Activated CD4-positive, alpha-beta T cell treated with anti-CD3 and anti-CD28 coated beads, Interleukin-2, amount 50 U/mL, for 4 hours (primary cell): Measurements from ENCODE around the gene DGCR8.

Experiments used
- DNase-seq, 2 experiments: peaks; one replicate each; pipeline ENCODE4 v3.0.0-alpha.2; 2020

DGCR8 gene

GRCh38 chr22:20127318-20127868, 47.4 kb downstream of the DGCR8 start:
- no peak for DNase-seq

GRCh38 chr22:20127869-20128618, 48.0 kb downstream of the DGCR8 start:
- no peak for DNase-seq

- DNase-seq, result no peak
These were observed 48.5 kb downstream of the DGCR8 start for GRCh38 chr22:20128619-20128901.

GRCh38 chr22:20128902-20129746, 49.1 kb downstream of the DGCR8 start:
- DNase-seq, result peak; percentile 51 to 59

- DNase-seq, result no peak
These were observed 49.6 kb downstream of the DGCR8 start for GRCh38 chr22:20129747-20130014.

GRCh38 chr22:20130319-20130718, 50.3 kb downstream of the DGCR8 start:
- no peak for DNase-seq

- DNase-seq, result peak; percentile 73 to 77
These were observed 50.9 kb downstream of the DGCR8 start for GRCh38 chr22:20130731-20131596.

GRCh38 chr22:20131597-20131858, 51.5 kb downstream of the DGCR8 start, which contains the start of gene ZDHHC8:
Gene ZDHHC8 (plus strand): TSS chr22:20131804. CDS start chr22:20131948, 144 bp downstream.
- peak; percentile 36 to 41 for DNase-seq

GRCh38 chr22:20131859-20132685, 52.0 kb downstream of the DGCR8 start:
- no peak for DNase-seq

- no peak for DNase-seq
These were observed 52.7 kb downstream of the DGCR8 start for GRCh38 chr22:20132686-20133246.

GRCh38 chr22:20133930-20134549, 54.0 kb downstream of the DGCR8 start:
- no peak for DNase-seq

GRCh38 chr22:20135265-20135664, 55.2 kb downstream of the DGCR8 start:
- no peak for DNase-seq

GRCh38 chr22:20135806-20136602, 56.0 kb downstream of the DGCR8 start:
- DNase-seq, result no peak

- no peak for DNase-seq
These were observed 56.5 kb downstream of the DGCR8 start for GRCh38 chr22:20136603-20136873.

- DNase-seq, result no peak
These were observed 57.1 kb downstream of the DGCR8 start for GRCh38 chr22:20137113-20137512.

- no peak for DNase-seq
These were observed 57.8 kb downstream of the DGCR8 start for GRCh38 chr22:20137671-20138416.

- DNase-seq, result no peak
These were observed 58.3 kb downstream of the DGCR8 start for GRCh38 chr22:20138417-20138738.

- no peak for DNase-seq
These were observed 58.8 kb downstream of the DGCR8 start for GRCh38 chr22:20138868-20139267.

- DNase-seq, result no peak
These were observed 59.5 kb downstream of the DGCR8 start for GRCh38 chr22:20139391-20140106.

- no peak for DNase-seq
These were observed 60.0 kb downstream of the DGCR8 start for GRCh38 chr22:20140107-20140445.
